H1 (cell line): ENCODE data around the gene PBX2. TPM values are rescaled to one million over a fixed set of nuclear protein-coding genes. Genes with fewer than 3 reads are reported as not detected.
A peak's percentile ranks its signal among the peaks of the same experiment; 100 is the strongest.

Experiments used
- CTCF ChIA-PET: fragments of 300-600 bp; sonication (Branson Sonifier 250); formaldehyde crosslinking; loops from one replicate; lab custom pipeline; 2021; ENCODE audit not compliant: partially characterized antibody; lab: Charles Lee
- POLR2A ChIA-PET: fragments of 300-600 bp; sonication (Branson Sonifier 250); formaldehyde crosslinking; loops from one replicate; lab custom pipeline; 2021; ENCODE audit warnings: inconsistent platforms; ENCODE audit not compliant: partially characterized antibody; lab: Charles Lee
- DNase-seq, 2 experiments: peaks; one replicate each; pipeline versions ENCODE4 v3.0.0 to v3.0.0-alpha.2; 2010 to 2022; ENCODE audit warnings: low spot score in 2 of 2, low read depth in 1 of 2, mixed read lengths in 1 of 2
- FAIRE-seq: peaks from 2 replicates; lab custom pipeline; 2011; peaks lifted over from hg19 to GRCh38; lab: Jason Lieb, UNC
- H2AFZ ChIP-seq: 2 replicates; pipeline ENCODE4 v1.8.1; 2012; ENCODE audit warnings: low read length, inconsistent platforms
- H2AK5ac ChIP-seq: 2 replicates; pipeline ENCODE4 v1.6.1; 2013; ENCODE audit warnings: low read depth, low read length
- H2BK120ac ChIP-seq: replicated peaks from 2 replicates; pipeline ENCODE3; 2013; ENCODE audit warnings: low read depth, low read length, inconsistent platforms
- H2BK12ac ChIP-seq: 2 replicates; pipeline ENCODE4 v1.6.1; 2013; ENCODE audit warnings: low read depth, low read length
- H2BK15ac ChIP-seq: 2 replicates; pipeline ENCODE4 v1.6.1; 2013; ENCODE audit warnings: low read length
- H2BK20ac ChIP-seq: 2 replicates; pipeline ENCODE4 v1.6.1; 2013; ENCODE audit warnings: low read length
- H2BK5ac ChIP-seq: 2 replicates; pipeline ENCODE4 v1.6.1; 2013; ENCODE audit warnings: low read depth, low read length
- H3K14ac ChIP-seq: 2 replicates; pipeline ENCODE4 v1.6.1; 2013; ENCODE audit warnings: inconsistent platforms; ENCODE audit not compliant: insufficient read length
- H3K18ac ChIP-seq: 2 replicates; pipeline ENCODE4 v1.6.1; 2013; ENCODE audit warnings: low read length; ENCODE audit errors: extremely low read depth
- H3K23ac ChIP-seq: 2 replicates; pipeline ENCODE4 v1.6.1; 2013; ENCODE audit warnings: inconsistent platforms; ENCODE audit not compliant: insufficient read length
- H3K23me2 ChIP-seq: 2 replicates; pipeline ENCODE4 v1.6.1; 2013; ENCODE audit warnings: low read depth, low read length
- H3K27ac ChIP-seq: 2 replicates; pipeline ENCODE4 v1.6.1; 2011; ENCODE audit warnings: low read depth, low read length, inconsistent platforms
- H3K27me3 ChIP-seq, 4 experiments: replicated peaks in 1 of 4; 1 replicate in 1 of 4; 2 replicates in 3 of 4; pipeline versions ENCODE4 v1.6.1 to v1.8.1; 2011 to 2013; ENCODE audit warnings: low read length in 3 of 4, mild to moderate bottlenecking in 3 of 4, inconsistent platforms in 2 of 4, mixed read lengths in 2 of 4, moderate library complexity in 1 of 4; ENCODE audit not compliant: control insufficient read depth in 3 of 4, insufficient read depth in 3 of 4; ENCODE audit errors: extremely low read depth in 1 of 4
- H3K36me3 ChIP-seq, 4 experiments: 2 replicates each; pipeline versions ENCODE4 v1.6.1 to v1.8.1; 2011 to 2013; ENCODE audit warnings: mild to moderate bottlenecking in 4 of 4, low read length in 3 of 4, moderate library complexity in 2 of 4, control low read depth in 1 of 4, inconsistent platforms in 1 of 4; ENCODE audit not compliant: insufficient read depth in 4 of 4, control insufficient read depth in 2 of 4
- H3K4ac ChIP-seq: replicated peaks from 2 replicates; pipeline ENCODE3; 2013; ENCODE audit warnings: low read length, low read depth, mixed read lengths, inconsistent platforms; ENCODE audit not compliant: insufficient read length
- H3K4me1 ChIP-seq, 4 experiments: replicated peaks in 1 of 4; 1 replicate in 1 of 4; 2 replicates in 3 of 4; pipeline versions ENCODE4 v1.6.1 to v1.8.1; 2011 to 2013; ENCODE audit warnings: low read length in 3 of 4, inconsistent platforms in 2 of 4, mixed read lengths in 1 of 4; ENCODE audit not compliant: insufficient read depth in 4 of 4, control insufficient read depth in 3 of 4
- H3K4me2 ChIP-seq, 2 experiments: 2 replicates each; pipeline versions ENCODE4 v1.6.1 to v1.8.1; 2011 to 2013; ENCODE audit warnings: low read depth in 2 of 2, low read length in 2 of 2, control low read depth in 1 of 2, inconsistent platforms in 1 of 2, mild to moderate bottlenecking in 1 of 2; ENCODE audit not compliant: insufficient read depth in 1 of 2
- H3K4me3 ChIP-seq, 4 experiments: fragments of 200-600, 300-600 bp in 1 of 4; sonication (generic), shearing (Covaris generic), sonication (Bioruptor Twin) in 1 of 4; 2 replicates each; pipeline versions ENCODE4 v1.5.1 to v1.8.1; 2011 to 2016; ENCODE audit warnings: low read length in 4 of 4, low read depth in 3 of 4, control low read depth in 2 of 4, inconsistent platforms in 2 of 4, mild to moderate bottlenecking in 2 of 4, mixed read lengths in 1 of 4, moderate library complexity in 1 of 4; ENCODE audit not compliant: insufficient read depth in 2 of 4; ENCODE audit errors: extremely low read depth in 1 of 4
- H3K56ac ChIP-seq: replicated peaks from 2 replicates; pipeline ENCODE3; 2013; ENCODE audit warnings: low read depth, mild to moderate bottlenecking, mixed read lengths, low read length, inconsistent platforms; ENCODE audit not compliant: insufficient read length
- H3K79me1 ChIP-seq: 2 replicates; pipeline ENCODE4 v1.6.1; 2013; ENCODE audit warnings: low read depth, low read length, control low read depth
- H3K79me2 ChIP-seq, 2 experiments: 2 replicates each; pipeline versions ENCODE4 v1.6.1 to v1.8.1; 2012 to 2013; ENCODE audit warnings: low read length in 2 of 2, mild to moderate bottlenecking in 2 of 2, inconsistent platforms in 1 of 2; ENCODE audit not compliant: insufficient read depth in 2 of 2, control insufficient read depth in 1 of 2
- H3K9ac ChIP-seq, 4 experiments: replicated peaks in 1 of 4; 1 replicate in 1 of 4; 2 replicates in 3 of 4; pipeline versions ENCODE4 v1.6.1 to v1.8.1; 2011 to 2013; ENCODE audit warnings: low read depth in 3 of 4, low read length in 3 of 4, control low read depth in 2 of 4, mild to moderate bottlenecking in 2 of 4, moderate library complexity in 2 of 4, inconsistent platforms in 1 of 4; ENCODE audit errors: extremely low read depth in 1 of 4
- H3K9me3 ChIP-seq, 2 experiments: 2 replicates each; pipeline versions ENCODE4 v1.6.1 to v1.8.1; 2012 to 2013; ENCODE audit warnings: mild to moderate bottlenecking in 2 of 2, moderate library complexity in 2 of 2, control low read depth in 1 of 2, inconsistent platforms in 1 of 2, low read depth in 1 of 2, low read length in 1 of 2, mixed read lengths in 1 of 2; ENCODE audit not compliant: insufficient read depth in 2 of 2
- H4K20me1 ChIP-seq, 2 experiments: replicated peaks in 1 of 2; 2 replicates each; pipeline versions ENCODE3 to v1.8.1; 2011 to 2013; ENCODE audit warnings: inconsistent platforms in 2 of 2, low read length in 2 of 2, mild to moderate bottlenecking in 1 of 2; ENCODE audit not compliant: insufficient read depth in 2 of 2, control insufficient read depth in 1 of 2
- H4K5ac ChIP-seq: 2 replicates; pipeline ENCODE4 v1.6.1; 2013; ENCODE audit warnings: low read length, low read depth, mixed read lengths, inconsistent platforms; ENCODE audit not compliant: insufficient read length
- H4K8ac ChIP-seq: 2 replicates; pipeline ENCODE4 v1.8.0; 2013; ENCODE audit warnings: mild to moderate bottlenecking, moderate library complexity, low read length, inconsistent platforms; ENCODE audit not compliant: insufficient read depth; ENCODE audit errors: extremely low read depth
- H4K91ac ChIP-seq: replicated peaks from 2 replicates; pipeline ENCODE3; 2013; ENCODE audit warnings: low read length, mixed read lengths, inconsistent platforms; ENCODE audit not compliant: insufficient read length
- GABPA ChIP-seq: IDR thresholded peaks from 2 replicates; pipeline ENCODE4 v1.6.1; 2011; ENCODE audit warnings: mild to moderate bottlenecking, low read length, moderate library complexity, borderline replicate concordance; ENCODE audit not compliant: insufficient read depth
- GTF2F1 ChIP-seq: IDR thresholded peaks from 2 replicates; pipeline ENCODE4 v1.6.1; 2012; ENCODE audit warnings: low read depth, low read length, improper control_type of control experiment, borderline replicate concordance
- PHF8 ChIP-seq: fragments of 200-600 bp; sonication (generic); conservative IDR thresholded peaks from 2 replicates; pipeline ENCODE4 v1.7.1; 2012; ENCODE audit warnings: low read depth, mild to moderate bottlenecking, inconsistent platforms, low read length, moderate library complexity
- RXRA ChIP-seq: IDR thresholded peaks from 2 replicates; pipeline ENCODE4 v1.6.1; 2011; ENCODE audit warnings: low read depth, mild to moderate bottlenecking, low read length, moderate library complexity; ENCODE audit not compliant: insufficient read depth
- SP1 ChIP-seq: IDR thresholded peaks from 2 replicates; pipeline ENCODE4 v1.6.1; 2011; ENCODE audit warnings: low read depth, low read length
- TBP ChIP-seq: IDR thresholded peaks from 2 replicates; pipeline ENCODE4 v1.6.1; 2011; ENCODE audit warnings: low read depth, low read length, improper control_type of control experiment
- WGBS, 2 experiments: shearing (Covaris generic) in 1 of 2; methylation state at CpG; one replicate each; pipeline versions ENCODE4 v1.1.6 to v1.1.7; 2013 to 2015; ENCODE audit warnings: low lambda C conversion rate in 2 of 2, mixed read lengths in 2 of 2, inconsistent platforms in 1 of 2, low coverage in 1 of 2, missing lambda C conversion rate in 1 of 2; ENCODE audit not compliant: insufficient replicate concordance in 2 of 2, insufficient coverage in 1 of 2, insufficient read length in 1 of 2; ENCODE audit errors: extremely low coverage in 1 of 2, missing lambda C conversion rate in 1 of 2; 5-methylcytosine and 5-hydroxymethylcytosine counted together
- polyA plus RNA-seq, 7 experiments: library from polyadenylated mRNA; depleted of rRNA in 3 of 7; stranded (reverse) in 5 of 7; unstranded in 2 of 7; fragments of >200 nt in 5 of 7; fragments of 200-250 nt in 2 of 7; gene quantifications; 1 replicate in 5 of 7; 2 replicates in 1 of 7; 4 replicates in 1 of 7; pipeline versions ENCODE4 v1.2.1 to v1.2.3, GENCODE V29; 2011 to 2013; ENCODE audit warnings: missing spikeins in 2 of 7, mixed read lengths in 2 of 7
- total RNA-seq: library from RNA; stranded (reverse); fragmentation: NEBNext Ultra II Directional; extraction: Animal tissue kit (Norgen Biotek cat#: 25700); gene quantifications from 2 replicates; pipeline ENCODE4 v1.2.1, GENCODE V29; 2021
- TF ChIP-seq, protein P1 (sequence below): IDR thresholded peaks from 2 replicates; pipeline ENCODE4 v1.6.1; 2012; ENCODE audit warnings: inconsistent platforms
- TF ChIP-seq, protein P2 (sequence below): IDR thresholded peaks from 2 replicates; pipeline ENCODE4 v1.6.1; 2012; ENCODE audit warnings: low read length, inconsistent platforms

PBX2 gene
- total and polyA plus RNA-seq, 2 of the 8 experiments (the other 6 are each of a cell fraction or from before 2014, with no cell fraction given): 102 to 130 TPM

DNA sequence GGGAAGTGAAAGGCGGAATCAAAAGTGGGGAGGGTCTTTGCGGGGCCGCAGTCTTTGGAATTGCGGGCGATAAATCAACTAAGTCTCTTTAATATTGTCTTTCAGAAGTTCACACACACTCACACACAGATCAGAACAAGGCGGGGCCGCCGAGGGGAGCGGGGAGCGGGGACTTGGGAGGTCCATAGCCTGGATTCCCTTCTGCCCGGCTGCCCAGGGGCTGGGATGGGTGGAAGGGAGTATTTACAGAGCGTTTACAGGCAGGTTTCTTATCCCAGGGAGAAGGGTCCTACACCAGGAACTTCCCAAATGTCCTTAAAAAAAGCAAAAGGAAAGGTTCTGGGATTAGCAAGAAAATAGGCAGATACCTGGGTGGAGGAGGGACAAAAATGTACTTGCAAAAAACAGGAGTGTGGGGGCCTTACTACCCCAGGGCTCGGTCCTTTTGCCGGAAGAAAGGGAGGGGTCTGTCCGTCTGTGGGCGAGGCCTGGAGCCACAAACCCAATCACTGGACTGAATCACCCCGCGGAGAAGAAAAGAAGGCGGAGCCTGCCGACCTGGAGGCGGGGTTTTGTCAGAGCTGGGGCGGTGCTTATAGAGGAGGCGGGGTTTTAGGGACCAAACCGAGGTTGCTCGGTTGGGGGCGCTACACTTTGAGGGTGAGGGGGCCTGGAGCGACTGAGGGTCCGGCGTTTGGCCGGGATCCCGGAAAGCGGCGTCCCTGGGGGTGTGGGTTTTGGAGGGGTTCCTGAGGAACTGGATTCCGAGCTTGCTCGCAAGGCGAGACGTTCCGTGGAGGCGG, 41.5 kb downstream of the PBX2 start:
- no peak overlapping the region for H2BK5ac ChIP-seq
- peaks cover 18% of the 10 kb centered on the region for H3K23me2 ChIP-seq
- peak overlapping the region; percentile 32; the same call in 1 of the 2 replicates for H3K18ac ChIP-seq
- peaks cover 4 to 41% (median 37%) of the 10 kb centered on the region in 4 experiments for H3K27me3 ChIP-seq
- no peak overlapping the region for H2AK5ac ChIP-seq
- ChIA-PET POLR2A (interaction anchor here (0.8 to 9.2 kb wide), 11 partner anchors 10 to 822 kb away, joined by 3 to 70 read pairs (median 4); partner anchors contain the start of genes AGPAT1, ATF6B, FKBPL and PBX2), CTCF (interaction anchor here (0.7 to 4.7 kb wide), 17 partner anchors 10 to 265 kb away, joined by 3 to 23 read pairs (median 5); partner anchors contain the start of genes ATF6B, GPSM3 and PBX2)
- H4K20me1 ChIP-seq: no peaks in the 10 kb centered on the region
- peak overlapping the region in 1 of 4 experiments; percentile 26; a peak in 2 of 7 replicates for H3K9ac ChIP-seq
- no peak overlapping the region for H2BK15ac ChIP-seq
- H2AFZ ChIP-seq: peak overlapping the region; percentile 67; the same call in 1 of the 2 replicates
- H3K56ac ChIP-seq: no peak overlapping the region
- H3K27ac ChIP-seq: no peak overlapping the region
- no peaks in the 10 kb centered on the region for H3K79me1 ChIP-seq
- peak overlapping the region; percentile 51 to 76 (median 70) for H3K4me3 ChIP-seq
- DNase-seq: peak; percentile 72 to 90
- H4K91ac ChIP-seq: no peak overlapping the region
- H3K9me3 ChIP-seq: no peaks in the 10 kb centered on the region
- H2BK12ac ChIP-seq: no peak overlapping the region
- no peak overlapping the region for H4K5ac ChIP-seq
- H3K79me2 ChIP-seq: no peaks in the 10 kb centered on the region
- H3K4me2 ChIP-seq: peak overlapping the region; percentile 94 to 100
- no peak overlapping the region for H3K4ac ChIP-seq
- no peak overlapping the region for H2BK20ac ChIP-seq
- no peak overlapping the region for H2BK120ac ChIP-seq
- H4K8ac ChIP-seq: peak overlapping the region; percentile 85; the same call in 1 of the 2 replicates
- peaks cover 10 to 33% (median 16%) of the 10 kb centered on the region in 4 experiments for H3K4me1 ChIP-seq
- no peak overlapping the region for H3K23ac ChIP-seq
- no peaks in the 10 kb centered on the region for H3K36me3 ChIP-seq
- H3K14ac ChIP-seq: no peak overlapping the region
- FAIRE-seq: no peak
- 5% methylated on average over 39 of the region's 39 CpGs; no CpG with 5 or more reads in 1 of the 2 experiments for WGBS, 2 experiments
- no peak for TF ChIP-seq GABPA
- peak; percentile 57; the same call in 1 of the 2 replicates for TF ChIP-seq TBP
- TF ChIP-seq PHF8: no peak
- TF ChIP-seq, protein P1, sequence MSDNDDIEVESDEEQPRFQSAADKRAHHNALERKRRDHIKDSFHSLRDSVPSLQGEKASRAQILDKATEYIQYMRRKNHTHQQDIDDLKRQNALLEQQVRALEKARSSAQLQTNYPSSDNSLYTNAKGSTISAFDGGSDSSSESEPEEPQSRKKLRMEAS: no peak
- TF ChIP-seq, protein P2, sequence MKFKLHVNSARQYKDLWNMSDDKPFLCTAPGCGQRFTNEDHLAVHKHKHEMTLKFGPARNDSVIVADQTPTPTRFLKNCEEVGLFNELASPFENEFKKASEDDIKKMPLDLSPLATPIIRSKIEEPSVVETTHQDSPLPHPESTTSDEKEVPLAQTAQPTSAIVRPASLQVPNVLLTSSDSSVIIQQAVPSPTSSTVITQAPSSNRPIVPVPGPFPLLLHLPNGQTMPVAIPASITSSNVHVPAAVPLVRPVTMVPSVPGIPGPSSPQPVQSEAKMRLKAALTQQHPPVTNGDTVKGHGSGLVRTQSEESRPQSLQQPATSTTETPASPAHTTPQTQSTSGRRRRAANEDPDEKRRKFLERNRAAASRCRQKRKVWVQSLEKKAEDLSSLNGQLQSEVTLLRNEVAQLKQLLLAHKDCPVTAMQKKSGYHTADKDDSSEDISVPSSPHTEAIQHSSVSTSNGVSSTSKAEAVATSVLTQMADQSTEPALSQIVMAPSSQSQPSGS: no peak
- TF ChIP-seq RXRA: no peak
- peak; percentile 4; the same call in 1 of the 2 replicates for TF ChIP-seq SP1
- TF ChIP-seq GTF2F1: no peak
